LNCaP clone FGC (cell line): ENCODE measurements around the gene B4GALNT1.

Source experiments
- DNase-seq: peaks from one replicate; pipeline ENCODE4 v3.0.0-alpha.2; 2011; ENCODE audit warnings: low read depth
- H3K4me3 ChIP-seq: 2 replicates; pipeline ENCODE4 v1.5.1; 2011; ENCODE audit warnings: mild to moderate bottlenecking, low read depth, low read length, control low read depth
- TF ChIP-seq, protein P1 (sequence below): IDR thresholded peaks from 2 replicates; pipeline ENCODE4 v1.5.1; 2012; ENCODE audit warnings: mild to moderate bottlenecking; ENCODE audit not compliant: control insufficient read depth, insufficient read depth; ENCODE audit errors: extremely low read depth

Gene B4GALNT1

DNA sequence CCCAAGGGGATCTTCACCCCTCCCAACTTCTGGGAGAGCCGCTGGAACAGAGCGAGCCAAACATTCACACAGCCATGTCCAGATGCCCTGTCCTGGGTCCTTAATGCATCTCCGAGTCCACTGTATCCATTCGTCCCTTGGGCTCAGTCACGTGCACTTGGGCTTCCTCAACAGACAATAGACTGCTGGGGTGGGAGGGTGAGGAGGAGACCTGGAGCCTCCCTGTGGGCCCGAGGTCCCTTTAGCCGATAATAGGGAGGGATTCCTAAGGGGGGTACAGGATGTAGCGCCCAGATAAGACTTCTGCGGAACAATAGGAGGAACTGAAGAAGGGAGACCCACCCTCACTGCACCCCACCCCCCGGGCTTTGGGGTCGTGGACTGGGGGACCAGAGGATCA, 15.1 kb downstream of the B4GALNT1 start:
- no peak for DNase-seq
- no peak overlapping the region for H3K4me3 ChIP-seq
- TF ChIP-seq, protein P1, sequence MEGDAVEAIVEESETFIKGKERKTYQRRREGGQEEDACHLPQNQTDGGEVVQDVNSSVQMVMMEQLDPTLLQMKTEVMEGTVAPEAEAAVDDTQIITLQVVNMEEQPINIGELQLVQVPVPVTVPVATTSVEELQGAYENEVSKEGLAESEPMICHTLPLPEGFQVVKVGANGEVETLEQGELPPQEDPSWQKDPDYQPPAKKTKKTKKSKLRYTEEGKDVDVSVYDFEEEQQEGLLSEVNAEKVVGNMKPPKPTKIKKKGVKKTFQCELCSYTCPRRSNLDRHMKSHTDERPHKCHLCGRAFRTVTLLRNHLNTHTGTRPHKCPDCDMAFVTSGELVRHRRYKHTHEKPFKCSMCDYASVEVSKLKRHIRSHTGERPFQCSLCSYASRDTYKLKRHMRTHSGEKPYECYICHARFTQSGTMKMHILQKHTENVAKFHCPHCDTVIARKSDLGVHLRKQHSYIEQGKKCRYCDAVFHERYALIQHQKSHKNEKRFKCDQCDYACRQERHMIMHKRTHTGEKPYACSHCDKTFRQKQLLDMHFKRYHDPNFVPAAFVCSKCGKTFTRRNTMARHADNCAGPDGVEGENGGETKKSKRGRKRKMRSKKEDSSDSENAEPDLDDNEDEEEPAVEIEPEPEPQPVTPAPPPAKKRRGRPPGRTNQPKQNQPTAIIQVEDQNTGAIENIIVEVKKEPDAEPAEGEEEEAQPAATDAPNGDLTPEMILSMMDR, result no peak

DNA sequence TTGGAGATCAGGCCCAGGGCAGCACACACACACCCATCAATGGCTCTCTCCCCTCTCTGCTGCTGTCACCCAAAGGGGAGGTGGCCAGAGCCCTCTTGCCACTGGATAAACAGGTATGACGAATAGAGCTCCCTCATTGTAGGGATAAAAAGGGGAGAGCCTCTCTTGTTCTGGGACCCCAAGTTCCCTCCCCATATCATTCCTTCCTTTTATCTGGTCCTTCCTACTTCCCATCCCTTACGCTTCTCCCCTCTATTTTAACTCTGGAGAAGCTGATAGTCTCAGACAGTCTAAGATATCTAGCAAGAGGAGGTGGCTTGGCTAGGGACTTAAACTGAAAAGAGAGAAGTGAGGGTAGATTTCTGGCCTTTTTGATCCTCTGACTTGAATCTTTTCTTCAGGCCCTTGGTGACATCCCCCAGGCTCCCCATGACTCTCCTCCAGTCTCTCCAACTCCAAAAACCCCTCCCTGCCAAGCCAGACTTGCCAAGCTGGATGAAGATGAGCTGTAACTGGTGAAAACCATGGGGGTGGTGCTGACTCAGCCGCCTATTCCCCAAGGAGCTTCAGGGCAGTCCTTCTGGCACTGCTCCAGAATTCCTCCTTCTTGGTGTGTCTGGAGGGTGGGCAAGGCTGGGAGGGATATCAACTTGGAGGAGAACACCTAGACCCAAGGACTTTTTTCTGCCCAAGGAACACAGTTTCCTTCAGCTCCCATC, 16.5 kb downstream of the B4GALNT1 start:
- H3K4me3 ChIP-seq, result no peak overlapping the region
- TF ChIP-seq, protein P1, result no peak
- DNase-seq, result no peak

DNA sequence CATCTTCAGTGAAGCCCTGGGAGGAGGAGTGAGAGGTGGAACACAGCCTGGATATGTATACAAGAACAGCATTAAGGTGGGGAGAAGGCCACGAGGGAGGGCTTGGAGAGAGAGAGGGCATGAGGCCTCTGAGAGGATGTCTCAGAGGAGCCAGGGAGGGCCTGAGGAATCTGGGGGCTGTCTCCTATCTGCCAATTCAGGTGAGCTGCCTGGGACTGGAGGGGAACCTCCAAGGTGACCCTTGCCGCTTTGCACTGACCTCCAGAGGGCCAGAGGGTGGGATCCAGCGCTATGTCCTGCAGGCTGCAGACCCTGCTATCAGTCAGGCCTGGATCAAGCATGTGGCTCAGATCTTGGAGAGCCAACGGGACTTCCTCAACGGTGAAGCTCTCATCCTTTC, 17.4 kb downstream of the B4GALNT1 start:
- DNase-seq, result no peak
- TF ChIP-seq, protein P1, result no peak
- H3K4me3 ChIP-seq, result no peak overlapping the region

DNA sequence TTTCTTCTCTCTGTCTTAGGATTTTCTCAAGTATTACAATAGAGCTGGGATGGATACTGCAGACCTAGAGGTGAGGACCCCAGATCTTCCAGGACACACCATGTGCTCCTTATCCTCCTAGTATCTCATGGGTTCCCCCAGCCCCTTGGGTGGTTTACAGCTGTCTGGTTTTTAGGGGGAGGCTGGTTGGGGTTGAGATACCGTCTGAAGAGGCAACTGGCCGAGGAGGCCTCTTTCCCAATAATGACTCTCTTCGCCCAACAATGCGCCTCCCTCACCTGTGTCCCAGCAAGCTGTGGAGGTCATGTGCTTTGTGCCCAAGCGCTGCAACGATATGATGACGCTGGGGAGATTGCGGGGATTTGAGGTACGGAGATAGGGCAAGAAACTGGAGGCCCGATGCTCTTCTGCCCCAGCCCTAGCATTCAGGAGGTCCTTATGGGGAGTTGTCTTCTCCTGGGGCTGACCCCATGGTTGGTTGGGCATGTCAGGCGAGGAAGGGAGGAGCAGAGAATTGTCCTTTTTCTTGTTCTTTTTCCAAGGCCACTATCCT, 18.0 kb downstream of the B4GALNT1 start:
- no peak for DNase-seq
- H3K4me3 ChIP-seq, result no peak overlapping the region
- TF ChIP-seq, protein P1, result no peak

DNA sequence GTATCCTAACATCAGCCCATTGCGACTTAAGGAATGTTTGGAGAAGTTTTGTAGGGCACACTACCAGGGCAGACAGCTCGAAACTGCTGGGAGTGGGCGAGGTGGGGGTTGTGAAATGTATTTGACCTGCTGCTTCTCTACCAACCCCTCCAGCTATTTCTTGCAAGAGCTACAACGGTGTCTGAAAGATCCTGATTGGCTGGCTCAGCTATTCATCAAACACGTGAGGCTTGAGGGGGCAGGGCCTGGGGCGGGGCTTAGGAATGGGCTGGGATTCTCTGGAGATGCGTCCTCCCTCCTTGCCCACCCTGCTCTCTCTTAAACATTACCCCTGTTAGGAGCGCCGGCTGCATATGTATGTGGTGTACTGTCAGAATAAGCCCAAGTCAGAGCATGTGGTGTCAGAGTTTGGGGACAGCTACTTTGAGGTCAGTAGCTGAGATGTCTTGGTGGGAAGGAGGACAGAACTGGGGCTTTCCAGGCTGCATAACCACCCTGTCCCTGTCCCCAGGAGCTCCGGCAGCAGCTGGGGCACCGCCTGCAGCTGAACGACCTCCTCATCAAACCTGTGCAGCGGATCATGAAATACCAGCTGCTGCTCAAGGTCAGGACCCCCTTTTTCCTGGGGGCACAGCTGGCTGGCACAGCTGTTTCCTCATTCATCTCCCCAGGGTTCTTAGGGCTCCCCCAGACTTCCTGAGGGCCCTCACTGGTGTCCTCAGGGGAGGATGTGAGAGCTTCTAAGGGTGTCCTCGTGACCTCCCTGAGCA, 18.6 kb downstream of the B4GALNT1 start:
- H3K4me3 ChIP-seq, result no peak overlapping the region
- TF ChIP-seq, protein P1, result no peak
- DNase-seq, result no peak

DNA sequence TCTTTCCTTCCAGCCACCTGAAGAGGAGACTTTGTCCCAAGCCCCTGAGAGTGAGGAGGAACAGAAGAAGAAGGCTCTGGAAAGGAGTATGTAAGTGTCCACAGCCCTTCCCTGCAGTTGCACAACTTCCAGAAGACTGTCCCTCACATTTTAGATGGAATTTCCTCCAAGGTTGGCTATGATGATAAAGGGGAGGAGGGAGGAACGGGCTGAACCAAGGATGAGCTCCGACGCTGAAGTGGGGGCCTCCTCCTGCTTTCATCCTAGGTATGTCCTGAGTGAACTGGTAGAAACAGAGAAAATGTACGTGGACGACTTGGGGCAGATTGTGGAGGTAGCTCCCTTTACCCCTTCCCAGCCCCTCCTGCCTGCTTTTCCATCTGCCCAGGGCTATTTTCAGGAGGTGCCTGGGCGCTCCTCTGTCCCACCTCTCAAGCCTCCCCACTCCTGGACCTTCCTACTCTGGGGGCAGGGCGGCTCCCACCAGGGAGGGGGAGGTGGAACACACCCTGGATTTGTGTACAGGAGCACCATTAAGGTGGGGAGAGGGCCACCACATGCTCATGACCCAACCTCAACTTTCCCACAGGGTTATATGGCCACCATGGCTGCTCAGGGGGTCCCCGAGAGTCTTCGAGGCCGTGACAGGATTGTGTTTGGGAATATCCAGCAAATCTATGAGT, 19.4 kb downstream of the B4GALNT1 start:
- DNase-seq, result no peak
- TF ChIP-seq, protein P1, result no peak
- H3K4me3 ChIP-seq, result no peak overlapping the region
